WERI-Rb-1 (cell line): ENCODE results near the gene DCLRE1B.
"Not testable (repeated sequence)": the region's sequence is repeated elsewhere in the genome, so short reads cannot be mapped to it uniquely, and the experiment has no call there.

ENCODE experiments used
- DNase-seq: peaks from one replicate; pipeline ENCODE4 v3.0.0-alpha.2; 2020
- H3K27ac ChIP-seq: fragments of 250-450 bp; sonication (Bioruptor Pico); 2 replicates; pipeline ENCODE4 v1.5.1; 2020; ENCODE audit warnings: mild to moderate bottlenecking, moderate library complexity
- H3K27me3 ChIP-seq: fragments of 250-450 bp; sonication (Bioruptor Pico); 2 replicates; pipeline ENCODE4 v1.5.1; 2021; ENCODE audit warnings: mild to moderate bottlenecking, low read depth, moderate library complexity; ENCODE audit not compliant: insufficient read depth, severe bottlenecking
- H3K36me3 ChIP-seq: fragments of 250-450 bp; sonication (Bioruptor Pico); 2 replicates; pipeline ENCODE4 v1.5.1; 2020; ENCODE audit warnings: mild to moderate bottlenecking, moderate library complexity
- H3K4me3 ChIP-seq: 2 replicates; pipeline ENCODE4 v1.5.1; 2011; ENCODE audit warnings: low read depth, mild to moderate bottlenecking, control low read depth, low read length
- H3K9me3 ChIP-seq: fragments of 250-450 bp; sonication (Bioruptor Pico); 2 replicates; pipeline ENCODE4 v1.5.1; 2021; ENCODE audit warnings: mild to moderate bottlenecking, moderate library complexity; ENCODE audit not compliant: severe bottlenecking
- TF ChIP-seq, protein P1 (sequence below): IDR thresholded peaks from 2 replicates; pipeline ENCODE4 v1.5.1; 2011; ENCODE audit warnings: low read depth, mild to moderate bottlenecking, control low read depth, inconsistent platforms, low read length

DCLRE1B gene

DNA sequence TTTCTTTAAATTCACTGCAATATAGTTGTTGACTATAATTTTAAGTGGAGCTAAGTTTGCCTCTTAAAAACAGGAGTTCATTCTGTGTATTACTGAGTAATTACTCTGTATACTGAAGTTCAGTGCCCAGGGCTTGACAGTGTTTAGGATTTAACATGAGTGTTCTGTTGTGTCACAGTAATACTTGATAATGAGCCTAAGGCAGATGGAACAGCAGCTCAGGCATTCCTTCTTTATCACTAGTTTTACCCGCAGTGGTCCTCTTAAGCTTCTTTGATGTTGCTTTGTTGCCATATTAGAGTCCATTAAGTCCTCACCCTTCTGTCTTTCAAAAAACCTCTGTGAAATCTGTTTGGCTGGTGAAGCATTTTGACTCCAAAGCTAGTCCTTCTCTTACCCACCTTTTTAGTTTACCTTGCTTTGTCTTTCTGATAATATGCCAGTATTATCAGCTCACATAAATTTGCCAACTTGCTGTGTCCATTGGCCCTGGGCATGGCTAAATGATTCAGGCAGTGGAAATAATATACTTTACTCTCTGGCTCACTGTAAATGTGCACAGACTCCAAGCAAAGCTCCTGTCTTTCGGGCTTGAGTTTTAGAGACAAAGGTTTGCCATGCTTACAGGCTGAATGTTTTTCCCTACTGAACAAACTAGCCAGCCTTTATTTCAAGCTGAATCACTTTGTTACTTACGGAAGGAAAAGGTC is 41.7 kb downstream of the DCLRE1B start:
- peak overlapping the region; percentile 29 for H3K4me3 ChIP-seq
- TF ChIP-seq, protein P1, sequence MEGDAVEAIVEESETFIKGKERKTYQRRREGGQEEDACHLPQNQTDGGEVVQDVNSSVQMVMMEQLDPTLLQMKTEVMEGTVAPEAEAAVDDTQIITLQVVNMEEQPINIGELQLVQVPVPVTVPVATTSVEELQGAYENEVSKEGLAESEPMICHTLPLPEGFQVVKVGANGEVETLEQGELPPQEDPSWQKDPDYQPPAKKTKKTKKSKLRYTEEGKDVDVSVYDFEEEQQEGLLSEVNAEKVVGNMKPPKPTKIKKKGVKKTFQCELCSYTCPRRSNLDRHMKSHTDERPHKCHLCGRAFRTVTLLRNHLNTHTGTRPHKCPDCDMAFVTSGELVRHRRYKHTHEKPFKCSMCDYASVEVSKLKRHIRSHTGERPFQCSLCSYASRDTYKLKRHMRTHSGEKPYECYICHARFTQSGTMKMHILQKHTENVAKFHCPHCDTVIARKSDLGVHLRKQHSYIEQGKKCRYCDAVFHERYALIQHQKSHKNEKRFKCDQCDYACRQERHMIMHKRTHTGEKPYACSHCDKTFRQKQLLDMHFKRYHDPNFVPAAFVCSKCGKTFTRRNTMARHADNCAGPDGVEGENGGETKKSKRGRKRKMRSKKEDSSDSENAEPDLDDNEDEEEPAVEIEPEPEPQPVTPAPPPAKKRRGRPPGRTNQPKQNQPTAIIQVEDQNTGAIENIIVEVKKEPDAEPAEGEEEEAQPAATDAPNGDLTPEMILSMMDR = no peak
- H3K27ac ChIP-seq = peak overlapping the region; percentile 94
- DNase-seq = peak; percentile 62
- no peaks in the 10 kb centered on the region for H3K9me3 ChIP-seq
- no peaks in the 10 kb centered on the region for H3K27me3 ChIP-seq
- peaks cover 38% of the 10 kb centered on the region for H3K36me3 ChIP-seq

DNA sequence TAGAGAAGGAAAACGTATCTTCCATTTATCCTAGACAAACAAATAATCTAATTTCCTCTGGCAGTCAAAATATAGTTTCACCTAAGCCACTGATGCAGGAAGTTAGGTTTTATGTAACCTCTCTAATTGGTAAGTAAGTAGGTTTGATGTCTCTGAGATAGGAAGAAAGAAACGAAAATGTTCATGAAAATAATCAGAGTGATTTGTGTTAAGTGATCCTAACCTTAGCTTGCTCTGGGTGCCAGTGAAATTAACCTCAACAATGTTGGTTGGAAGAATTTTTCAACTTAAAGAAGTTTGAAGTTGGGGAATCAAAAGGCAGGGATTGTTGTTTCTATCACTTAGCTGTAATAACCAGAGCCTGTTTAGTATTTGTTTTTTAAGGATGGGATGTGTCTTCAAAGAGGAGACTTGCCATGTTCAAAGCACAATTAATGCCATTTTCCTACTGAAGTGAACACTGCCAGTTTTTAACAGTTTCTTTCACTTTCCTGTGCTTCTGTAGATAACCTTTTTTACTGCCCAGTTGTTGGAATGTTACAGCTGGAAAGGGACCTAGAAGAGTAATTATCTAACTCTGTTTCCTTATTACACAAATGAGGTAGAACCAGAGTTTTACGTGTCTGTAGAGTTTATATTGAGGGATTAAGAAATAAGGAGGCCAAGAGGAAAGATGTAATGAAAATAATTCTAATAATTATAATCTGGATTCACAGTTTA is 42.4 kb downstream of the DCLRE1B start:
- Histone ChIP-seq H3K36me3 (peaks cover 31% of the 10 kb centered on the region), H3K9me3 (no peaks in the 10 kb centered on the region), H3K27ac (peak overlapping the region; percentile 94), H3K27me3 (no peaks in the 10 kb centered on the region), H3K4me3 (peak overlapping the region; percentile 29)
- no peak for DNase-seq
- TF ChIP-seq, protein P1 = no peak

- H3K27me3 ChIP-seq, DNase-seq, H3K4me3 ChIP-seq, H3K9me3 ChIP-seq: not testable (repeated sequence)
- H3K36me3 ChIP-seq = peaks cover 25% of the 10 kb centered on the region
- peak overlapping the region; percentile 94 for H3K27ac ChIP-seq
These were observed 43.0 kb downstream of the DCLRE1B start for GRCh38 chr1:113948151-113948550.

DNA sequence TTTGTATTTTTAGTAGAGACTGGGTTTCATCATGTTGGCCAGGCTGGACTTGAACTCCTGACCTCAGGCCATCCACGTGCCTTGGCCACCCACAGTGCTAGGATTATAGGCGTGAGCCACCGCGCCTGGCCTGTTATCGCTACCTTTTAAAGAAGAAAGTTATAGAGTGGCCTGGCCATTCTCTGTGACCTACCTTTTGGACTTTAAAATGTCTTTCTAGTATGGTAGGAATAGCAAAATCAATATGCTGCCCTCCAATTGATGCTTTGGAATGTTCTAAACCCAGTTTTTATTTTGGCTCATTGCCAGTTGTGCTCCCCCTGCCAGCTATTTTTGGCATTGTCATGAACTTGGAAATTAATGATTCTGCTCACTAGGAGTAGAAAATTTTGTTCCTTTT is 43.9 kb downstream of the DCLRE1B start:
- H3K27me3 ChIP-seq = no peaks in the 10 kb centered on the region
- no peak for DNase-seq
- no peaks in the 10 kb centered on the region for H3K9me3 ChIP-seq
- no peak overlapping the region for H3K4me3 ChIP-seq
- peaks cover 27% of the 10 kb centered on the region for H3K36me3 ChIP-seq
- H3K27ac ChIP-seq = no peak overlapping the region; the same call in 1 of the 2 replicates
- TF ChIP-seq, protein P1 = 0 out of 2 replicates have a peak, but pooled peaks have one; percentile 8

DNA sequence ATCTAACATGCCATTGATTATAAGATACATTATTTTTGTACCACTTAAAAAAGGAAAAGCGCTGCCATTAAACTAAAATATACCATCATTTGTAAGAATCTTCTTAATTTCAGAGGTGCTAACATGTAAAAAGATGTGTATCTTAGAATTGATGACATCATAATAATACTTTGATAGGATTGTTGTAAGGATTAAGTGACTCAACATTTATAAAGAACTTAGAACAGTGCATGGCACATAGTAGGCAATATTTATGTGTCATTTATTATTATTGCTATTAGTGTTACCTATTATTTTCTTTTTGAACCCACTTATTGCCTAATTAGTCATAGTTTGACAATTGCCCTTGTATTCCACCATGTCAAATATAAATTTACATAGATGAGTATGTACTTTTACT is 45.8 kb downstream of the DCLRE1B start:
- Histone ChIP-seq H3K27ac (no peak overlapping the region), H3K4me3 (no peak overlapping the region), H3K27me3 (no peaks in the 10 kb centered on the region), H3K9me3 (no peaks in the 10 kb centered on the region), H3K36me3 (peaks cover 31% of the 10 kb centered on the region)
- DNase-seq = no peak
- TF ChIP-seq, protein P1 = no peak

GRCh38 chr1:113951719-113952118 is 46.6 kb downstream of the DCLRE1B start:
- Histone ChIP-seq H3K27ac (no peak overlapping the region), H3K9me3 (no peaks in the 10 kb centered on the region), H3K27me3 (no peaks in the 10 kb centered on the region), H3K4me3 (no peak overlapping the region), H3K36me3 (peaks cover 38% of the 10 kb centered on the region)
- DNase-seq = no peak
- TF ChIP-seq, protein P1 = no peak
